GM12878 (cell line): ENCODE results near the gene SYNGR3. TPM values are rescaled to one million over a fixed set of nuclear protein-coding genes. Genes with fewer than 3 reads are reported as not detected.

ENCODE experiments used
- EGR1 ChIP-seq, 2 experiments: IDR thresholded peaks; 1 replicate in 1 of 2; 2 replicates in 1 of 2; pipeline ENCODE4 v1.6.1; 2011 to 2012; ENCODE audit warnings: low read depth in 2 of 2, low read length in 2 of 2, borderline replicate concordance in 1 of 2, mild to moderate bottlenecking in 1 of 2, moderate library complexity in 1 of 2
- GABPA ChIP-seq: IDR thresholded peaks from 2 replicates; pipeline ENCODE4 v1.6.1; 2014; ENCODE audit warnings: antibody characterized with exemption, low read depth, mild to moderate bottlenecking, inconsistent platforms
- GATAD2B ChIP-seq: fragments of 450-650 bp; conservative IDR thresholded peaks from 2 replicates; pipeline ENCODE4 v1.6.1; 2017; ENCODE audit warnings: low read depth, mild to moderate bottlenecking, moderate library complexity
- IRF4 ChIP-seq: IDR thresholded peaks from 2 replicates; pipeline ENCODE4 v1.6.1; 2011; ENCODE audit warnings: low read depth, low read length
- IRF5 ChIP-seq: fragments of 450-650 bp; IDR thresholded peaks from 2 replicates; pipeline ENCODE4 v1.6.1; 2017; ENCODE audit warnings: borderline replicate concordance
- NKRF ChIP-seq: fragments of 450-650 bp; conservative IDR thresholded peaks from 2 replicates; pipeline ENCODE4 v1.6.1; 2017; ENCODE audit warnings: mild to moderate bottlenecking, moderate library complexity
- PBX3 ChIP-seq: IDR thresholded peaks from 2 replicates; pipeline ENCODE4 v1.6.1; 2011; ENCODE audit warnings: mild to moderate bottlenecking, low read depth, low read length, moderate library complexity; ENCODE audit not compliant: insufficient replicate concordance
- POLR2A ChIP-seq: IDR thresholded peaks from 2 replicates; pipeline ENCODE4 v1.6.1; 2011; ENCODE audit warnings: low read depth, mild to moderate bottlenecking, low read length
- PRDM15 ChIP-seq: fragments of 450-650 bp; formaldehyde crosslinking; IDR thresholded peaks from 2 replicates; pipeline ENCODE4 v1.4.0; 2020; ENCODE audit warnings: mild to moderate bottlenecking, moderate library complexity
- SPI1 ChIP-seq: IDR thresholded peaks from 2 replicates; pipeline ENCODE4 v1.6.1; 2011; ENCODE audit warnings: low read depth, mild to moderate bottlenecking, low read length, moderate library complexity, borderline replicate concordance; ENCODE audit not compliant: insufficient read depth
- WRNIP1 ChIP-seq: IDR thresholded peaks from 2 replicates; pipeline ENCODE4 v1.6.1; 2011; ENCODE audit warnings: low read depth, low read length, improper control_type of control experiment, borderline replicate concordance
- polyA plus RNA-seq, 11 experiments: library from polyadenylated mRNA; depleted of rRNA in 4 of 11; unstranded in 6 of 11; stranded (reverse) in 5 of 11; fragments of >200 nt; fragmentation: Nextera tagmentation in 4 of 11; fragmentation: Illumina TruSeq in 1 of 11; extraction: Ambion mirVana in 4 of 11; extraction: Trizol in 1 of 11; gene quantifications; 1 replicate in 1 of 11; 2 replicates in 10 of 11; pipeline versions ENCODE4 v1.2.1 to v1.2.3, GENCODE V29; 2011 to 2016; ENCODE audit warnings: inconsistent platforms in 2 of 11, missing spikeins in 2 of 11, low read depth in 1 of 11
- total RNA-seq, 4 experiments: library from RNA; depleted of rRNA in 3 of 4; stranded (reverse); fragments of >200 nt in 3 of 4; fragmentation: Illumina TruSeq in 1 of 4; extraction: Trizol in 1 of 4; gene quantifications; 2 replicates each; pipeline versions ENCODE4 v1.2.1 to v1.2.3, GENCODE V29; 2013 to 2021

Gene SYNGR3
- total and polyA plus RNA-seq, 10 of the 15 experiments (the other 5 are each of a cell fraction or from before 2014, with no cell fraction given): 1.2 to 18.1 (median 6.6) TPM

- TF ChIP-seq PRDM15 (CRISPR knock-in tag) (no peak), SPI1 (no peak), PBX3 (no peak), IRF4 (no peak), GABPA (no peak), POLR2A (peak; percentile 69), EGR1 (IDR thresholded peaks at IDR 0.05; ENCODE audit: borderline replicate concordance in 1 of 2, low read depth in 2 of 2, low read length in 2 of 2) (no peak), WRNIP1 (no peak), NKRF (0 out of 2 replicates have a peak, but pooled peaks have one; percentile 41), GATAD2B (no peak), IRF5 (no peak)
- TF ChIP-seq, all 136 proteins: peak for 6
Measured at GRCh38 chr16:1963806-1964505, 25.8 kb upstream of the SYNGR3 start (continued).
